ENCODE results near the gene CLCN7.

CLCN7 gene

GRCh38 chr16:1401758-1402154 is 73.1 kb downstream of the CLCN7 start:
- H2AK5ac ChIP-seq (ENCODE audit: low read length, severe bottlenecking) = no peak overlapping the region
- H2BK120ac ChIP-seq (ENCODE audit: low read depth, low read length) = no peak overlapping the region
- no peaks in the 10 kb centered on the region for H3K27me3 ChIP-seq (ENCODE audit: control insufficient read depth in 1 of 2, insufficient read depth in 1 of 2, low read length in 2 of 2)
- H3K4me3 ChIP-seq (ENCODE audit: insufficient read depth in 1 of 2, low read depth in 1 of 2, low read length in 2 of 2) = no peak overlapping the region
- no peak overlapping the region for H2AFZ ChIP-seq (ENCODE audit: low read depth, low read length)
- no peak overlapping the region for H3K18ac ChIP-seq (ENCODE audit: low read depth in 1 of 2, low read length in 2 of 2)
- DNase-seq = no peak
- H3K9me3 ChIP-seq (ENCODE audit: control insufficient read depth, low read length) = no peaks in the 10 kb centered on the region
- H3K27ac ChIP-seq (ENCODE audit: low read length, poor library complexity, severe bottlenecking) = no peak overlapping the region
- peaks cover 2% of the 10 kb centered on the region for H3K4me1 ChIP-seq (ENCODE audit: control insufficient read depth, insufficient read depth, low read depth, low read length)
- H2BK12ac ChIP-seq (ENCODE audit: low read length in 2 of 2) = no peak overlapping the region
- no peak overlapping the region for H3K4me2 ChIP-seq (ENCODE audit: low read length, poor library complexity, severe bottlenecking)
- H3K9ac ChIP-seq (ENCODE audit: low read length) = no peak overlapping the region
- H3K36me3 ChIP-seq (ENCODE audit: control insufficient read depth in 1 of 2, insufficient read depth in 2 of 2, low read depth in 1 of 2, low read length in 2 of 2) = peaks cover 55 to 81% of the 10 kb centered on the region in 2 experiments
- 97% methylated on average over 13 of the region's 13 CpGs for WGBS
- peaks cover 27% of the 10 kb centered on the region for H3K79me1 ChIP-seq (replicated peaks; ENCODE audit: low read length, poor library complexity, severe bottlenecking)
- no peak overlapping the region for H2BK15ac ChIP-seq (ENCODE audit: low read depth, poor library complexity, severe bottlenecking)
- no peak overlapping the region for H4K91ac ChIP-seq (ENCODE audit: low read length)
- H4K8ac ChIP-seq (ENCODE audit: low read length) = no peak overlapping the region
- H2BK5ac ChIP-seq (ENCODE audit: low read depth, low read length, poor library complexity, severe bottlenecking) = no peak overlapping the region
- no peak overlapping the region for H3K4ac ChIP-seq (ENCODE audit: low read depth in 1 of 2, low read length in 2 of 2)
- H3K14ac ChIP-seq (ENCODE audit: low read length in 2 of 2) = no peak overlapping the region
- no peak overlapping the region for H3K23ac ChIP-seq (ENCODE audit: low read length in 2 of 2)

- Histone ChIP-seq H2BK12ac (ENCODE audit: low read length in 2 of 2) (no peak overlapping the region), H2BK120ac (ENCODE audit: low read depth, low read length) (no peak overlapping the region), H3K4me3 (ENCODE audit: insufficient read depth in 1 of 2, low read depth in 1 of 2, low read length in 2 of 2) (no peak overlapping the region), H2BK5ac (ENCODE audit: low read depth, low read length, poor library complexity, severe bottlenecking) (no peak overlapping the region), H3K36me3 (ENCODE audit: control insufficient read depth in 1 of 2, insufficient read depth in 2 of 2, low read depth in 1 of 2, low read length in 2 of 2) (peaks cover 55 to 83% of the 10 kb centered on the region in 2 experiments), H3K27ac (ENCODE audit: low read length, poor library complexity, severe bottlenecking) (no peak overlapping the region), H4K8ac (ENCODE audit: low read length) (no peak overlapping the region), H3K4me2 (ENCODE audit: low read length, poor library complexity, severe bottlenecking) (no peak overlapping the region), H3K27me3 (ENCODE audit: control insufficient read depth in 1 of 2, insufficient read depth in 1 of 2, low read length in 2 of 2) (no peaks in the 10 kb centered on the region), H2AK5ac (ENCODE audit: low read length, severe bottlenecking) (no peak overlapping the region), H2AFZ (ENCODE audit: low read depth, low read length) (no peak overlapping the region), H3K14ac (ENCODE audit: low read length in 2 of 2) (no peak overlapping the region), H3K4me1 (ENCODE audit: control insufficient read depth, insufficient read depth, low read depth, low read length) (peaks cover 2% of the 10 kb centered on the region), H3K4ac (ENCODE audit: low read depth in 1 of 2, low read length in 2 of 2) (no peak overlapping the region), H3K9ac (ENCODE audit: low read length) (no peak overlapping the region), H3K9me3 (ENCODE audit: control insufficient read depth, low read length) (no peaks in the 10 kb centered on the region), H2BK15ac (ENCODE audit: low read depth, poor library complexity, severe bottlenecking) (no peak overlapping the region), H3K23ac (ENCODE audit: low read length in 2 of 2) (no peak overlapping the region), H3K18ac (ENCODE audit: low read depth in 1 of 2, low read length in 2 of 2) (no peak overlapping the region), H3K79me1 (replicated peaks; ENCODE audit: low read length, poor library complexity, severe bottlenecking) (peaks cover 24% of the 10 kb centered on the region), H4K91ac (ENCODE audit: low read length) (no peak overlapping the region)
- no peak for DNase-seq
- 89% methylated on average over 29 of the region's 29 CpGs for WGBS
Observed at GRCh38 chr16:1401061-1401757, 73.6 kb downstream of the CLCN7 start.

- 93% methylated on average over 37 of the region's 38 CpGs for WGBS
- H3K9ac ChIP-seq (ENCODE audit: low read length) = no peak overlapping the region
Observed at GRCh38 chr16:1398826-1399581, 75.8 kb downstream of the CLCN7 start.

GRCh38 chr16:1398351-1398750 is 76.5 kb downstream of the CLCN7 start:
- Histone ChIP-seq H3K23ac (ENCODE audit: low read length in 2 of 2) (no peak overlapping the region), H2BK5ac (ENCODE audit: low read depth, low read length, poor library complexity, severe bottlenecking) (no peak overlapping the region), H2AK5ac (ENCODE audit: low read length, severe bottlenecking) (no peak overlapping the region), H2BK120ac (ENCODE audit: low read depth, low read length) (no peak overlapping the region), H4K8ac (ENCODE audit: low read length) (no peak overlapping the region), H3K18ac (ENCODE audit: low read depth in 1 of 2, low read length in 2 of 2) (no peak overlapping the region), H3K36me3 (ENCODE audit: control insufficient read depth in 1 of 2, insufficient read depth in 2 of 2, low read depth in 1 of 2, low read length in 2 of 2) (peaks cover 64 to 78% of the 10 kb centered on the region in 2 experiments), H4K91ac (ENCODE audit: low read length) (no peak overlapping the region), H3K14ac (ENCODE audit: low read length in 2 of 2) (no peak overlapping the region), H2BK15ac (ENCODE audit: low read depth, poor library complexity, severe bottlenecking) (no peak overlapping the region), H3K4ac (ENCODE audit: low read depth in 1 of 2, low read length in 2 of 2) (no peak overlapping the region), H3K79me1 (replicated peaks; ENCODE audit: low read length, poor library complexity, severe bottlenecking) (peaks cover 4% of the 10 kb centered on the region), H3K9me3 (ENCODE audit: control insufficient read depth, low read length) (no peaks in the 10 kb centered on the region), H2AFZ (ENCODE audit: low read depth, low read length) (no peak overlapping the region), H3K27me3 (ENCODE audit: control insufficient read depth in 1 of 2, insufficient read depth in 1 of 2, low read length in 2 of 2) (no peaks in the 10 kb centered on the region), H3K27ac (ENCODE audit: low read length, poor library complexity, severe bottlenecking) (no peak overlapping the region), H3K4me3 (ENCODE audit: insufficient read depth in 1 of 2, low read depth in 1 of 2, low read length in 2 of 2) (no peak overlapping the region), H2BK12ac (ENCODE audit: low read length in 2 of 2) (no peak overlapping the region), H3K4me1 (ENCODE audit: control insufficient read depth, insufficient read depth, low read depth, low read length) (peaks cover 2% of the 10 kb centered on the region), H3K9ac (ENCODE audit: low read length) (no peak overlapping the region), H3K4me2 (ENCODE audit: low read length, poor library complexity, severe bottlenecking) (no peak overlapping the region)
- WGBS = 95% methylated on average over 9 of the region's 9 CpGs
- no peak for DNase-seq

More at GRCh38 chr16:1398826-1399581, 75.8 kb downstream of the CLCN7 start:
- Histone ChIP-seq H3K4me1 (ENCODE audit: control insufficient read depth, insufficient read depth, low read depth, low read length) (peaks cover 2% of the 10 kb centered on the region), H3K4ac (ENCODE audit: low read depth in 1 of 2, low read length in 2 of 2) (no peak overlapping the region), H4K91ac (ENCODE audit: low read length) (no peak overlapping the region), H2BK15ac (ENCODE audit: low read depth, poor library complexity, severe bottlenecking) (no peak overlapping the region), H3K14ac (ENCODE audit: low read length in 2 of 2) (no peak overlapping the region), H2BK5ac (ENCODE audit: low read depth, low read length, poor library complexity, severe bottlenecking) (no peak overlapping the region), H3K4me2 (ENCODE audit: low read length, poor library complexity, severe bottlenecking) (no peak overlapping the region), H2AK5ac (ENCODE audit: low read length, severe bottlenecking) (no peak overlapping the region), H4K8ac (ENCODE audit: low read length) (no peak overlapping the region), H3K27ac (ENCODE audit: low read length, poor library complexity, severe bottlenecking) (no peak overlapping the region), H3K27me3 (ENCODE audit: control insufficient read depth in 1 of 2, insufficient read depth in 1 of 2, low read length in 2 of 2) (no peaks in the 10 kb centered on the region), H3K4me3 (ENCODE audit: insufficient read depth in 1 of 2, low read depth in 1 of 2, low read length in 2 of 2) (no peak overlapping the region), H3K79me1 (replicated peaks; ENCODE audit: low read length, poor library complexity, severe bottlenecking) (peaks cover 9% of the 10 kb centered on the region), H3K23ac (ENCODE audit: low read length in 2 of 2) (no peak overlapping the region), H2AFZ (ENCODE audit: low read depth, low read length) (no peak overlapping the region), H3K9me3 (ENCODE audit: control insufficient read depth, low read length) (no peaks in the 10 kb centered on the region), H3K18ac (ENCODE audit: low read depth in 1 of 2, low read length in 2 of 2) (no peak overlapping the region), H2BK120ac (ENCODE audit: low read depth, low read length) (no peak overlapping the region), H3K36me3 (ENCODE audit: control insufficient read depth in 1 of 2, insufficient read depth in 2 of 2, low read depth in 1 of 2, low read length in 2 of 2) (peaks cover 58 to 78% of the 10 kb centered on the region in 2 experiments), H2BK12ac (ENCODE audit: low read length in 2 of 2) (no peak overlapping the region)
- no peak for DNase-seq
